ENCODE data around the gene GDF10. TPM values are rescaled to one million over a fixed set of nuclear protein-coding genes. Genes with fewer than 3 reads are reported as not detected.

GDF10 gene
- total and polyA plus RNA-seq, 10 of the 15 experiments (the other 5 are each of a cell fraction or from before 2014, with no cell fraction given), result not detected

DNA sequence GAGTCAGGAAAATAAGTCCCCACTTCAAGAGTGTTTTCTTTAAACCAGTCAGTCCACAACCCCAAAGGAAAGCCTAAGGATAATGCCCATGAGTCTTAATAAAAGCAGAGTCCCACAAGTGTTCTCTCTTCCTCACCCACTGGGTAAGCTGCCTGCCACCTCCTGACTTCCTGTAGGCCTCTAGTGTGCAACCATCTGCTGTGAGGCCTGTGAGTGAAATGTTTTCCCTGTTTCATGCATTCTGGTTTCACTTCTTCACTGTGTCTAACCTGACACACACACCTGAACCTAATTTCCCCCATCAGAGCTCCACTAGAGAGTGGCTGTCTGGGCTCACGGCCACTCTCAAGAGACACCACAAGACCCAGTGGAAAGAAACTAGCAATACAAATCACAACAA, 38.9 kb upstream of the GDF10 start (continued):
- TF ChIP-seq PBX3 (IDR thresholded peaks at IDR 0.05; ENCODE audit: insufficient replicate concordance, low read depth, low read length) (no peak), CBFB (IDR thresholded peaks at IDR 0.05; ENCODE audit: low read depth) (0 out of 2 replicates have a peak, but pooled peaks have one; percentile 23), KDM1A (IDR thresholded peaks at IDR 0.05; ENCODE audit: borderline replicate concordance) (no peak), EP300 (IDR thresholded peaks at IDR 0.05; ENCODE audit: borderline replicate concordance in 1 of 2, control insufficient read depth in 1 of 2, low read depth in 2 of 2, low read length in 2 of 2) (peak in 1 of 2 experiments; percentile 46; a peak in 1 of 4 replicates), IKZF1 (conservative IDR thresholded peaks at IDR 0.05) (peak; percentile 59; the same call in 1 of the 2 replicates), ZBED1 (IDR thresholded peaks at IDR 0.05; ENCODE audit: borderline replicate concordance) (peak; percentile 39; the same call in 1 of the 2 replicates), RELB (IDR thresholded peaks at IDR 0.05; ENCODE audit: low read depth) (peak; percentile 67)

GRCh38 chr10:47261556-47261955, 38.4 kb upstream of the GDF10 start:
- SMC1A ChIA-PET (ENCODE audit: uncharacterized antibody, unreplicated experiment), result interaction anchor here (1.5 to 2.7 kb wide), 4 partner anchors 15 to 50 kb away, joined by 5 to 8 read pairs (median 5); no protein-coding TSS in a partner anchor
- intact Hi-C loops (cut with micrococcal nuclease; ENCODE audit: unreplicated experiment), result no loop called here
- 17% methylated on average over 5 of the region's 5 CpGs for WGBS (ENCODE audit: insufficient coverage, insufficient replicate concordance, low lambda C conversion rate, missing lambda C conversion rate)
- CTCF ChIA-PET, result no interaction called here
- H3K27me3 ChIP-seq (replicated peaks in 1 of 2; ENCODE audit: control insufficient read depth in 2 of 2, insufficient read depth in 2 of 2, low read length in 1 of 2), result no peaks in the 10 kb centered on the region
- no peak for TF ChIP-seq SUPT20H (IDR thresholded peaks at IDR 0.05; ENCODE audit: borderline replicate concordance, control insufficient read depth, low read depth, low read length)
- no peak for TF ChIP-seq LARP7 (IDR thresholded peaks at IDR 0.05)
- peak; percentile 25 for TF ChIP-seq MEF2B (IDR thresholded peaks at IDR 0.05; ENCODE audit: partially characterized antibody, poor library complexity, severe bottlenecking)
- H3K4me1 ChIP-seq (ENCODE audit: control insufficient read depth, insufficient read depth, low read length), result peaks cover 21% of the 10 kb centered on the region
- no peaks in the 10 kb centered on the region for H3K36me3 ChIP-seq (ENCODE audit: control insufficient read depth in 2 of 2, insufficient read depth in 2 of 2, low read length in 1 of 2)
- POLR2A ChIA-PET, result no interaction called here
- no peak overlapping the region for H2AFZ ChIP-seq (ENCODE audit: control insufficient read depth, low read depth, low read length)
- BruUV-seq (replicated peaks), result no TSS peak
- ATAC-seq (peak; percentile 33; the same call in 2 of the 3 replicates), FAIRE-seq (no peak), DNase-seq (ENCODE audit: low read depth, low spot score) (no peak)
- H3K4me3 ChIP-seq, result no peak overlapping the region
- no peak overlapping the region for H3K9ac ChIP-seq (ENCODE audit: control insufficient read depth, insufficient read depth, low read length)
- no peak overlapping the region for H3K4me2 ChIP-seq (ENCODE audit: control insufficient read depth, insufficient read depth)
- RAD21 ChIA-PET (ENCODE audit: unreplicated experiment), result interaction anchor here (1.0 to 2.2 kb wide), 2 partner anchors 49 to 55 kb away, joined by 3 to 9 read pairs; no protein-coding TSS in a partner anchor
- H3K79me2 ChIP-seq (ENCODE audit: control insufficient read depth, insufficient read depth, low read length), result no peaks in the 10 kb centered on the region
- in situ Hi-C loops (cut with MboI), result no loop called here
- no peaks in the 10 kb centered on the region; the same call in 2 of the 3 replicates for H3K9me3 ChIP-seq (replicated peaks; ENCODE audit: control insufficient read depth, insufficient read depth, low read length)
- no peaks in the 10 kb centered on the region for H4K20me1 ChIP-seq (ENCODE audit: control insufficient read depth, insufficient read depth)
- no peak overlapping the region for H3K27ac ChIP-seq (ENCODE audit: control insufficient read depth, insufficient read depth)
